Measurements from ENCODE around the gene STAT5A.

GRCh38 chr17:42348104-42348503, 59.8 kb downstream of the STAT5A start:
- TF ChIP-seq POLR2A (IDR thresholded peaks at IDR 0.05) (no peak), CTCF (IDR thresholded peaks at IDR 0.05) (no peak)

Measured in breast epithelium (tissue), 3 donors.